Activated naive CD4-positive, alpha-beta T cell treated with anti-CD3 and anti-CD28 coated beads, Interleukin-2, amount 50 U/mL, for 72 hours (primary cell): ENCODE results near the gene UBA7. TPM values are rescaled to one million over a fixed set of nuclear protein-coding genes. Genes with fewer than 3 reads are reported as not detected.
A peak's percentile ranks its signal among the peaks of the same experiment; 100 is the strongest.

Experiments used
- ATAC-seq, 2 donors: fragments of 150-1000 bp; cut with Tn5 transposase; 2 replicates each; pipeline ENCODE4 v1.10.0; 2021; ENCODE audit warnings: mild to moderate bottlenecking in 2 of 2, moderate library complexity in 2 of 2
- DNase-seq, 2 donors: peaks; one replicate each; pipeline ENCODE4 v3.0.0; 2021 to 2022; ENCODE audit warnings: low spot score in 2 of 2
- H3K27ac Mint-ChIP-seq, 2 donors: one replicate each; pipeline ENCODE4 v1.8.0; 2022; ENCODE audit warnings: mild to moderate bottlenecking in 2 of 2, mixed read lengths in 2 of 2
- H3K36me3 Mint-ChIP-seq, 2 donors: one replicate each; pipeline ENCODE4 v1.8.0; 2022; ENCODE audit warnings: mixed read lengths in 2 of 2
- H3K9me3 Mint-ChIP-seq, 2 donors: one replicate each; pipeline ENCODE4 v1.8.0; 2022; ENCODE audit warnings: mixed read lengths in 2 of 2
- total RNA-seq, 2 donors: library from RNA; stranded (reverse); gene quantifications; one replicate each; pipeline ENCODE4 v1.2.3, GENCODE V29; 2022

Gene UBA7
- total RNA-seq, 2 donors from 2014 or later, result 101 to 133 TPM

GRCh38 chr3:49775538-49775937 is 38.2 kb downstream of the UBA7 start:
- Mint-ChIP-seq H3K9me3 (no peaks in the 10 kb centered on the region), H3K36me3 (no peaks in the 10 kb centered on the region), H3K27ac (no peak overlapping the region)
- no peak for ATAC-seq
- no peak for DNase-seq

- DNase-seq (no peak), ATAC-seq (no peak)
- Mint-ChIP-seq H3K9me3 (no peaks in the 10 kb centered on the region), H3K36me3 (peaks cover 0 to 18% of the 10 kb centered on the region in 2 donors), H3K27ac (no peak overlapping the region)
Measured at GRCh38 chr3:49772703-49773102, 41.0 kb downstream of the UBA7 start.

DNA sequence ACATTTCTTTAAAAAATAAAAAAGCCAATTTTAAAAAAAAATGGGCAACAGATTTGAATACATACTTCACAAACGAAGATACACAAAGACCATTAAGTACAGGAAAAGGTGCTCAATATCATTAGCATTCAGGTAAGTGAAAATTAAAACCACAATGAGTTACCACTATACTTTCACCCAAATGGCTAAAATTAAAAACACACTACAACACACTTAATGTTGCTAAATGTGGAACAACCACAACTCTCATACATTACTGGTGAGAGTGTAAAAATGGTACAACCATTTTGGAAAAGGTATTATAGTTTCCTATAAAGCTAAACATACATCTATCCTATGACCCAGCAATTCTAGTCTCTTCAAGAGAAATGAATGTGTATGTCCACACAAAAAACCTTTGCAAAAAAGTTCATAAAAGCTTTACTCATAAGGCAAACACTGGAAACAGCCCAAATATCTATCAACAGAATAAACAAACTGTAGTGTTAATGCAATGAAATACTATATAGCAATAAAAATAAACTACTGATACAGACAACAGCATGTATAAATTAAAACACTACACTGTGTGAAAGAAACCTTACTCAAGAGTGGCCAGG is 42.3 kb downstream of the UBA7 start:
- DNase-seq, result no peak
- no peak for ATAC-seq
- peaks cover 0 to 18% of the 10 kb centered on the region in 2 donors for H3K36me3 Mint-ChIP-seq
- no peaks in the 10 kb centered on the region for H3K9me3 Mint-ChIP-seq
- H3K27ac Mint-ChIP-seq, result no peak overlapping the region

- DNase-seq (no peak), ATAC-seq (no peak)
- Mint-ChIP-seq H3K36me3 (peaks cover 0 to 18% of the 10 kb centered on the region in 2 donors), H3K27ac (peak overlapping the region; percentile 50 to 55), H3K9me3 (no peaks in the 10 kb centered on the region)
Measured at GRCh38 chr3:49769926-49770325, 43.8 kb downstream of the UBA7 start.

- peaks cover 0 to 18% of the 10 kb centered on the region in 2 donors for H3K36me3 Mint-ChIP-seq
- H3K9me3 Mint-ChIP-seq, result no peaks in the 10 kb centered on the region
- DNase-seq, result no peak
- ATAC-seq, result peak in 1 of 2 donors; percentile 40
- H3K27ac Mint-ChIP-seq, result peak overlapping the region in 1 of 2 donors; percentile 50
Measured at GRCh38 chr3:49769286-49769915, 44.4 kb downstream of the UBA7 start.

- Mint-ChIP-seq H3K9me3 (no peaks in the 10 kb centered on the region), H3K36me3 (peaks cover 0 to 4% of the 10 kb centered on the region in 2 donors), H3K27ac (no peak overlapping the region)
- DNase-seq (no peak), ATAC-seq (no peak)
Measured at GRCh38 chr3:49763981-49764380, 49.8 kb downstream of the UBA7 start.

DNA sequence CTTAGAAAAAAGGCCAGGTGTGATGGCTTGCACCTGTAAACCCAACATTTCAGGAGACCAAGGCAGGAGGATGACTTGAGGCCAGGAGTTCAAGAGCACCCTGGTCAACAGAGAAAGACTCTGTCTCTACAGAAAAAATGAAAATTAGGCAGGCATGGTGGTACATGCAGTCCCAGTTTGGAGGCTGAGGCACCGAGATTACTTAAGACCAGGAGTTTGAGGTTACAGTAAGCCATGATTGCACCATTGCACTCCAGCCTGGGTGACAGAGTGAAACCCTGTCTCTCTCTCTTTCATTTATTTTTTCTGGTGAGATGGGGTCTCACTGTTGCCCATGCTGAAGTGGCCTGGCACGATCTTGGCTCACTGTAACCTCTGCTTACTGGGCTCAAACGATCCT is 52.1 kb downstream of the UBA7 start:
- Mint-ChIP-seq H3K36me3 (no peaks in the 10 kb centered on the region), H3K9me3 (no peaks in the 10 kb centered on the region), H3K27ac (no peak overlapping the region)

GRCh38 chr3:49759226-49759625 is 54.5 kb downstream of the UBA7 start:
- no peaks in the 10 kb centered on the region for H3K36me3 Mint-ChIP-seq
- no peak overlapping the region for H3K27ac Mint-ChIP-seq
- ATAC-seq, result no peak
- H3K9me3 Mint-ChIP-seq, result no peaks in the 10 kb centered on the region
- DNase-seq, result no peak

More for the DNA sequence above, 52.1 kb downstream of the UBA7 start:
- DNase-seq, result no peak
- no peak for ATAC-seq

DNA sequence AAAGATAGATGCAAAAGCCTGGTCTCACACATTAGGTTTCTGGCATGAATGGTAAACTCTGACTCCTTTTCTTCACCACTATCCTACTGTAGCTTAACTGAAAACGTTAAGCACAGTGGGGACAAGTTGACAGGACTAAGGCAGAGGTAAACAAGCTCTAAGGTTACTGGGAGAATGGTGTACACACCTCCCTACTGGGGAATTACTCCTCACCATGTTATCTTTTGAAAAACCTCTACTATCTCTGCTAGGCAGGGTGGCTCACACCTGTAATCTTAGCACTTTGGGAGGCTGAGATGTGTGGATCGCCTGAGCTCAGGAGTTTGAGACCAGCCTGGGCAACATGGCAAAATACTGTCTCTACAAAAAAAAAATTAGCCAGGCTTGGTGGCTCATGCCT is 56.6 kb downstream of the UBA7 start:
- ATAC-seq (no peak), DNase-seq (no peak)
- Mint-ChIP-seq H3K36me3 (no peaks in the 10 kb centered on the region), H3K27ac (no peak overlapping the region), H3K9me3 (no peaks in the 10 kb centered on the region)

DNA sequence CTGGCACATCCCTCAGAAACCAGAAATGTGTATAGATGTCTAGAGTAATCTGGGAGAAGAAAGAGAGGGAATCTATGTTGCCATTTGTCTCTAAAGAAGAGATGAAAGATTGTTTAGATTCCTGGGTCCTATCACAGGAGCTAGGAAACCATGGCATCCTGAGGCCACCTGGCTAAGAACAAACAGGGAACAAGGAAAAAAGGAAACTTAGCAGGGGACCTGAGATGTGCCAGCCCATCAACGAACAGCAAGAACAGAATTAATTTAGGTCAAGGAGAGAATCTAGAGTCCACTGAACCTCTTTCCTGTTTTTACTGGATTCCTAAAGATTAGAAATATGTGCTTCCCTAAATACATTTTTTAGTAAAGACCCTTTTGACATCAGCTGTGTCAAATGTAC is 57.7 kb downstream of the UBA7 start:
- no peaks in the 10 kb centered on the region for H3K9me3 Mint-ChIP-seq
- DNase-seq, result no peak
- no peak for ATAC-seq
- peak overlapping the region in 1 of 2 donors; percentile 66 for H3K27ac Mint-ChIP-seq
- no peaks in the 10 kb centered on the region for H3K36me3 Mint-ChIP-seq

Other genes with a start within 250 kb of the UBA7 start
- 100 to 1,000 TPM; 137 to 164 TPM for gene APEH, start 139.6 kb downstream of the UBA7 start, total RNA-seq
- gene MST1, start 124.5 kb downstream of the UBA7 start, total RNA-seq, result 10 to 100 TPM; 11.8 to 15.9 TPM
- 10 to 100 TPM; 25.5 to 34.0 TPM for gene RNF123, start 124.4 kb downstream of the UBA7 start, total RNA-seq
- not detected for gene AMIGO3, start 94.3 kb downstream of the UBA7 start, total RNA-seq
- 10 to 100 TPM; 29.9 to 31.6 TPM for gene GMPPB, start 90.0 kb downstream of the UBA7 start, total RNA-seq
- gene IP6K1, start 27.4 kb downstream of the UBA7 start, total RNA-seq, result 10 to 100 TPM; 26.2 to 26.9 TPM
- under 1 TPM; 0.25 to 0.32 TPM for gene CDHR4, start 14.1 kb downstream of the UBA7 start, total RNA-seq
- under 1 TPM; 0.30 to 0.49 TPM for gene INKA1, start 10.7 kb downstream of the UBA7 start, total RNA-seq
- 10 to 100 TPM; 30.0 TPM for gene TRAIP, start 42.6 kb upstream of the UBA7 start, total RNA-seq
- gene CAMKV, start 56.0 kb upstream of the UBA7 start, total RNA-seq, result under 1 TPM; 0.43 to 0.48 TPM
- gene MST1R, start 89.9 kb upstream of the UBA7 start, total RNA-seq, result 1 to 10 TPM in 1 of 2 donors, under 1 TPM in 1; 0.68 to 2.8 TPM
- gene MON1A, start 115.9 kb upstream of the UBA7 start, total RNA-seq, result 1 to 10 TPM; 6.0 to 8.4 TPM
- 100 to 1,000 TPM in 1 of 2 donors, 10 to 100 TPM in 1; 94.6 to 168 TPM for gene RBM6, start 126.2 kb upstream of the UBA7 start, total RNA-seq